NCI-H2171 (cell line): ENCODE data around the gene ARHGEF10L.

ENCODE experiments used
- DNase-seq: peaks from one replicate; lab custom pipeline; 2025; lab: John Stamatoyannopoulos, UW

The ARHGEF10L gene

GRCh38 chr1:17569200-17570139 lies 30.0 kb downstream of the ARHGEF10L start:
- DNase-seq = no peak

DNA sequence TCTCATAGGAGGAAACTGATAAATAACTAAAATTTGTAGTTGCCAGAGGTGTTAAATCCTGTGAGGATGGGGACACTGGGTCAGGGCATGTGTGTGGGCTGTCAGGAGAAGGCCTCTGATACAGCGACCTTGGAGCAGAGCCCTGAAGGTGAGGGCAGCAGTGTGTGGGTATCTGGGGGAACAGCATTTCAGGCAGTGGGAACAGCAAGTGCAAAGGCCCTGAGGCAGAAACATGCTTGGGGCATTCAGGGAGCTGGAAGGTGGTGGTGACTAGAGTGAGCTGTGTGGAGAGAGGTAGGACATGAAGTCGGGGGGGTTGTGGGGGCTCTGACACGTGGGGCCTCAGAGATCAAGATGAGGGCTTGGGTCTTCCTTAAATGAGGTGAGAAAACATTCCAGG lies 30.7 kb downstream of the ARHGEF10L start:
- no peak for DNase-seq

GRCh38 chr1:17572264-17572985 lies 32.9 kb downstream of the ARHGEF10L start:
- no peak for DNase-seq

DNA sequence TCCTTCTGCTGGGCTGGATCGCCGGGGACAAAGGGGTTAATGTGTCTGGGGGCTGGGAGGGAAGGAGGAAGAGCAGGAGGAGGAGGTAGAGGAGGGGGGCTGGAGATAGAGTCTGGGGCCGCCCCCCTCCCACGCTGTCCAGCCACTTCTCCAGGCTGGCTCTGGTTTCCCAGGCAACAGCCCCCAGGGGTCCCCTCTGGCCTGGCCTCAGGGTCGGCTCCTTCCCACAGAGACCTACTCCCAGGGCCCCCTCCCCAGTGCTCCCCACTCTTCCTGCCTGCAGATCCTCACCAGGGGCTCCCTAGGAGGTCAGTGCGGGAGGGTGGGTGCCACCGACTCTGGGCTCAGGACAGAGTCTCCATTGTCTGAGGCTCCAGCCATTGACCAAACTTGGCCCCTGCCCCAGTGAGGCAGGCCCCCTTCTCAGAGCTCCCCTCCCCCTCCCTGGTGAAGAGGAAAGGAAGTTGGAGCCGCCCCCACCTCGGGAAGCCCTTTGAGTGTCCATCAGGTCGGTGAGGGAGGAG lies 34.1 kb downstream of the ARHGEF10L start:
- DNase-seq = no peak

- no peak for DNase-seq
These were observed 35.0 kb downstream of the ARHGEF10L start for GRCh38 chr1:17574516-17574915.

DNA sequence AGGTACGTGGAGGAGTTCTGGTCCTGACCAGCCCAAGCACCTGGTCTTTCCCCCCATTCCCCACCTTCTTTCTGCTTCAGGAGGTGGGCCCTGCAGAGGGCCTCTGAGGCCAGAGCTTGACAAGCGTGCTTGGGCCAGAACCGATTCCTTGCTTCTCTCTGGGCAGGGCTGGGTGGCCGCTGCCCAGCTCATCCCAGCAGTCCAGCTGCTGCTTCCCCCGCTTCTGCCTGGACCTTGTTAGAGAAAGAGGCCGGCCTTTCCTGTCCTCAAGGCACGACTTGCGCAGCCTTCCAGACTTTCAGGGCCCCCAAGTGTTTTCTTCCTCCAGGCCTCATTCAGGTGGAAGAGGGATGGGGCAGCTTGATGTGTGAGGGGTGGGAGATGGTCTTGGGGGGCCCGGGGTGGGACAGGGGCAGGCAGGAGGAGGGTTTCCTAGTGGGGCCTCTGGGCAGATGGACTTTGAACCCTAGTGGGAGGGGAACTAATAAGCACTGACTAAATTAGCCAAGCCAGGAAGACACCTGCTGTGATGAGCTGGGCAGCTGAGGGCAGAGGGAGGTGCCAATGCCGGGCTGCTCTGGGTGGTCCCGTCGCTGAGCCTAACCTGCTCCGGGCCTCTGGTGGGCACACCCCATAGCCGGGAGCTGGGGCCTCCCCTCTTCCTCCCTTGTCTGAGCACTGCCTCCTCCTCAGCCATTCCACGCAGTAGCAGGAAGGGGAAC lies 36.5 kb downstream of the ARHGEF10L start:
- no peak for DNase-seq

DNA sequence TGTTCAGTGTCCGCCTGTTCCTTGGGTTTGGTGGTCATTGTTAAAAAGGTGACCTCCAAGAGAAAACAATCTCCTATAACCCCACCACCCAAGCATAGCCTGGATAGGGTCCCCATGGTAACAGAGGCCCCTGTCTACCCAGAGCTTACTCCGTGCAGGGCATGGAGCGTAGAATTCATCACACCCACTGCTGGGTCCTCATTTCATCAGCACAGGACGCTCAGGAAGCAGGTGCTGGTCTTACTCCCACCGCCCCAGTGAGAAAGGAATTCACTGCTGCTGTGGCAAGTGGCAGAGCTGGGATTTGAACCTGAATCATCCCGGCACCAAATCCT lies 37.0 kb downstream of the ARHGEF10L start:
- no peak for DNase-seq

DNA sequence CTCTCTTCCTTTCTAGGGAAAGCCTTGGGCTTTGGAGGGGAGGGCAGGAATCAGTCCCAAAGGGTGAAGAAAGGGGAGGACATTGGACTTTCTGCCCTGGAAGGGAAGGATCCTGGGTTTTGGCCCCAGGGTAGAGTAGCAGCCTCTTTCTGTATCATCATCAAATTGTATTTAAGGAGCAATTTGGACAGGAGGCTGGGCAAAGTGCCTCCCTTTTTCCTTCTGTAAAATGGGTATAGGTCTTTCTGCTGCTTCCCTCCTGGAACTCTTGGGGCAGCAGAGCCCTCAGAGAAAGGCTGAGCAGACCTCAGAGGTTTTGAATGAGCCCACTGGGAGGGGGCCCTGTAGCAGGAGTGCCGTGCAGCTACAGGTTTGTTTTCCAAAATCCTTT lies 38.4 kb downstream of the ARHGEF10L start:
- no peak for DNase-seq

GRCh38 chr1:17579951-17580939 lies 40.7 kb downstream of the ARHGEF10L start:
- DNase-seq = no peak

DNA sequence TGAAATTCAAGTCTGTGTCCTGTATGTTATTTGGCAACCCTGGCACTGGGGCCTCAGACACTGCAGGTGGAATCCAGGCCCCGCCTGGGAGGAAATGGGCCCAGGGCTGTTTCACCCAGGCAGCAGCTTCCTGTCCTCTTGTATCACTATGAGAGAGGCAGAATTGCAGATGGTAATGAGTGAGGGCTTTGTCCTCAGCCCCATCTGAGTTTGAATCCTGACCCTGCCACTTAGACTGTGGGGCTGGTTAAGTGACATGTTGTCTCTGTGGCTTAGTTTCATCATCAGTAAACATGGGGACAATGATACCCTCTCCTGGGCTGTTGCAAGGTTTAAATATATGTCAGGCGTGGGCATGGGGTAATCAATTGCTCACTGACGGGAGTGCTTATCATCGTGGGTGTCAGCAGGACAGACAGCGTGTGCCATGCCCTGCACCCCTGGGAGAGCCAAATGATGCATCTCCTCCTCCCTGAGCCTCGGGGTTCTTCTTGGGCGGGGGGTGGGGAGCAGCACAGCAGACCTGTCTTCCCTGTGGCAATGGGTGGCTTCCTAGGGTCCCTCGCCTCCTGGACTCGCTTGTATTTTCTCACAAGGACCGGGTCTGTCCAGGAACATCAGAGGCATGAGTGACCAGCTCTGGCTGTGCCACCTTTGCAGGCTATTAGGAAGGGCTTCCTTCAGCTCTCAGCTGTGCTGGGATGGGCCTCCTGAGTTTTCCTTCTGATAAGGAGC lies 42.1 kb downstream of the ARHGEF10L start:
- no peak for DNase-seq

DNA sequence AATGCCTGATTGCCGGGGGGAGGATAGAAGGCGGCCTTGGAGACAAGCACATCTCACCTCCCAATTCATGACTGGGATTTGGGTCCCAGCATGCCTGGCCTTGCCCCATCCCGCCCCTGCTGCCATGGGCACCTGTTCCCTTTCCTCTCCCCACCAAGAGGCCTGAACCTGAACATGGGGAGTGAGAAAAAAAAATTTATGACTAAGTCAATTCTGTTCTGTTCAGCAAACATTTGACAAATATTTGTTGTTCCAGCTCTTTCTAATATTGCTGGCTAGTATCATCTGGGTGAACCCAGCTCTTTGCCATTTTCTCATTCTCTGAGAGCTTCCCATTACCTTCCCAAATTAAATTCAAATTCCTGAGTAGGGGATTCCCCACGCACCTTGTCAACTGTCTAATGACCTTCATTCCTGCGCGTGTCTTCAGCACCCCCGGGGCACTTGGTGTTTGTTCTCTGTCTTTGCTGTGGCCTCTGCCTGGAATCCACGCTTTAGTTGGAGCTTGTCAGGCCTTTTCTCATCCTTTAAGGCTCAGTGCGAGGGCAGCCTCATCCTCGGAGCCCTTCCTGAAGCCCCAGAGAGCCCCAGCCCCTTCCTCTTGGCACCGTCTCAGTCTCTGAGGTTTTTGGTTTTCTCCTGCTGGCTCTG lies 42.8 kb downstream of the ARHGEF10L start:
- DNase-seq = peak; percentile 48

DNA sequence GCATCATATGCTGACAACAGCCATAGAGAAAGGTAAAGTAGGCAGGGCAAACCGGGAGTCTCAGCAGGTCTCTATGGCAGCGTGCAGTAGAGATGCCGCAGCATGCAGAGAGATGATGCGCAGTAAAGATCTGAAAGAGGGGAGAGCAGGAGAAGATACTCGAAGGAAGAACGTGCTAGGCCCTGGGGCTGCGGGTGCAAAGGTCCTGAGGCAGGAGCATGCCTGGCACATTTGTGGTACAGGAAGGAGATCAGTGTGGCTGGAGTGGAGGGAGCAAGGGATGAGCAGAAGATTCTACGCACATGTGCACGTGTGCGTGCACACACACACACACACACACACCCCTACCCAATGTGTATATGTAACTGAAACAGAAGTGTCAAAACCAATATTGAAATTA lies 45.0 kb downstream of the ARHGEF10L start:
- no peak for DNase-seq

DNA sequence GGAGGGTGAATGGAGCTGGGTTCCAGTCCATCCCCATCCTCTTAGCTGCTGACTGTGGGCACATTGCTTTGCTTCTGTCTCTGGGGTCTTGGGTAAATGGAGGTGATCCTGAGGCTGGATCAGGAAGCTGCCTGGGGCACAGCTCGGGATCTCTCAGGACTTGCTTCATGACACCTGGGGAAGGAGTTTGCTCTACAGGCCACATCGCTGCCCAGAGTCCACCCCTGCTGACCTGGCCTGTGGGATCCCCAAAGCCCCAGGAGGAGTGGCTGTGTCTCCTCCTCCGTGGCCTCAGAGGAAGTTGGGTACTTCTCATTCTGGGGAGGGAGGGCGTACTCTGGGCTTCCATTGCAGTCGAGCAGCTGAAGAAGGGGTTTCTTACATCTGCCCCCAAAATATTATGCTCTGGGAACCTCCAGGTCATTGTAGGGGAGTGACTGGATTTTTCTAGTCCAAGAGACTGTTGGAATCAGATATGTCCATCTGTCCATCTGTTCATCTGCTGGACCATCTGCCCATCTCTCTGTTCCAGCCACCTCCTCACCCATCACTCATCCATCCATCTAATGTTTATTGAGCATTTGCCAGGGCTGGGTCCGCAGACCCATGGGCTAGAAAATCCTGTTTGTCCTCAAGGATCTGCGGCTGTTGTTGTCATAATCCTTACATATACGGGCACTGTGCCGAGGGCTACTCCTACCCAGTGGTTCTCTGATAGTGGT lies 45.9 kb downstream of the ARHGEF10L start:
- DNase-seq = no peak

- no peak for DNase-seq
These were observed 46.9 kb downstream of the ARHGEF10L start for GRCh38 chr1:17586172-17586964.

DNA sequence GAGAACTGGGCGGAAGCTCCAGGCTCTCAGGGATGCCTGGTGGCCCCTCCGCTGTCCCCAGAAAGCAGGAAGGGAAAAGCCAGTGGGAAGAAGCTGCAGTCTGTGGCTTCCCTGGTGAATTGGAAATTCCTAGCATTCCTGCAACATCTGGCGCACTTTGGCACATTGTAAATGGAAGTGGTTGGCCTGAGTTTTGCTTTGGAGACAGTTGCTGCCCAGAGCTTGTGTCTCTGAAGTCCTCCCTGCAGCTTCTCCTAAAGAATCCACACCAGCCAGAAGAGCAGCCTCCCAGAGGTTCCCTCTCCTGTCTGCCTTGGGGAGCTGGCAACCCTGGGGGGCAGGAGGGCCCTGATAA lies 48.2 kb downstream of the ARHGEF10L start:
- DNase-seq = no peak

GRCh38 chr1:17588048-17588871 lies 48.8 kb downstream of the ARHGEF10L start:
- no peak for DNase-seq

DNA sequence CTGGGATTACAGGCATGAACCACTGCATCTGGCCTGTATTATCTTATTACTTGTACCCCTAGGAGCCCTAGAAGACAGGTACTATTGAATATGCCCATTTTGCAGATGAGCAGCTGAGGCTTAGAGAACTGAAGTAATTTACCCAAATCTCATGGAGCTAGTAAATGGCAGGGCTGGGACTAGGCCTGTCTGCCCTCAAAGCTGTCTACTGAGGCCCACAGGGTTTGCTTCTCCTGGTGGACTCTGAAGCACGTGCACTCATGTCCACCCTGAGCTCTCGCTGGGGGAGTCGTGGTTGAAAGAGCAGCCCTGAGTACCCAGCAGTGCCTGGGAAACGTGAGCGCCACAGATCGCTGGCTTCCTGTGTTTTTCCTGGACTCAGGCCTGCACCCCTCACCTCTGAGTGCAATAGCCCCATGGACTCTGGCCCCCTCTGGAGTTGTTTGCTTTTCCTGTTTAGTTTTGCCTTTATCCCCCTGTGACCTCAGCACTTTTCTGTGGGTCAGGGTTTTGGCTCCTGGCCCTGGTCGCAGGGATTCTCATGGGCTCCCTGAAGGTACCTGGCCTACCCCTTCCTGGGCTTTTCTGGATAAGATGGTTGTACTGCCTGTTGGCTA lies 52.4 kb downstream of the ARHGEF10L start:
- no peak for DNase-seq
